ENCODE measurements around the gene TTPAL.
A peak's percentile ranks its signal among the peaks of the same experiment; 100 is the strongest.
"Not testable (repeated sequence)": the region's sequence is repeated elsewhere in the genome, so short reads cannot be mapped to it uniquely, and the experiment has no call there.

TTPAL gene

GRCh38 chr20:44468044-44468782 lies 7.5 kb upstream of the TTPAL start:
- DNase-seq (ENCODE audit: low read depth in 2 of 2), result no peak

DNA sequence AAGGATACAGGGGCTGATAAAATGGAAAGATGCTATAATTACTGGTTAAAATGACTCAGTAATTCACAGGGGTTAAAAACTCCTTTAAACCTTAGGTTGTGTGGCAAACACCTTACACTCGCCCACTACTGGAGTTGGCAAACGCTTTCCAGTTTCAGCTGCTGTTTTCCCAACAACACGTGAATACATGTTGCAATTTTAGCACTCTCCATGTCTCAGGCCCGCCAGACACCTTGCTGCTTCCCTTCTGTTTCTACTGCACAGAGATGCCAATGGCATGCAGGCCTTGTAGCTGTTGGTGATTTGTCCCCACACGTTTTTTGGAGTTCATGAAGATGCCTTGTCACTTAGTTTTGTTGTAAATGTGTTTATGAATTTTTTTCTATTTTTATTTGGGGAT lies 5.3 kb upstream of the TTPAL start:
- DNase-seq (ENCODE audit: low read depth in 2 of 2), result no peak

- DNase-seq (ENCODE audit: low read depth in 2 of 2), result no peak
Measured at GRCh38 chr20:44471481-44471882, 4.2 kb upstream of the TTPAL start.

GRCh38 chr20:44472283-44472682 lies 3.4 kb upstream of the TTPAL start:
- DNase-seq (ENCODE audit: low read depth in 2 of 2), result not testable (repeated sequence)

- no peak for DNase-seq (ENCODE audit: low read depth in 2 of 2)
Measured at GRCh38 chr20:44475372-44475693, 341 bp upstream of the TTPAL start.

- no peak for DNase-seq (ENCODE audit: low read depth in 2 of 2)
Measured at GRCh38 chr20:44477151-44477550, 1.5 kb downstream of the TTPAL start.

GRCh38 chr20:44478206-44478605 lies 2.5 kb downstream of the TTPAL start:
- DNase-seq (ENCODE audit: low read depth in 2 of 2), result no peak

GRCh38 chr20:44479643-44480042 lies 4.0 kb downstream of the TTPAL start:
- no peak for DNase-seq (ENCODE audit: low read depth in 2 of 2)

DNA sequence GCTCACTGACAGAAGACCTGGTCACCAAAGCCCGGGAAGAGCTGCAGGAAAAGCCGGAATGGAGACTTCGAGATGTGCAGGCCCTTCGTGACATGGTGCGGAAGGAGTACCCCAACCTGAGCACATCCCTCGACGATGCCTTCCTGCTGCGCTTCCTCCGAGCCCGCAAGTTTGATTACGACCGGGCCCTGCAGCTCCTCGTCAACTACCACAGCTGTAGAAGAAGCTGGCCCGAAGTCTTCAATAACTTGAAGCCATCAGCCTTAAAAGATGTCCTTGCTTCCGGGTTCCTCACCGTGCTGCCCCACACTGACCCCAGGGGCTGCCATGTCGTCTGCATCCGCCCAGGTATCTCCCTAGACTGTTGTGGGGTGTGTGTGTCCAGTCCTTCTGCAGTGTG lies 4.4 kb downstream of the TTPAL start:
- DNase-seq (ENCODE audit: low read depth in 2 of 2), result no peak

DNA sequence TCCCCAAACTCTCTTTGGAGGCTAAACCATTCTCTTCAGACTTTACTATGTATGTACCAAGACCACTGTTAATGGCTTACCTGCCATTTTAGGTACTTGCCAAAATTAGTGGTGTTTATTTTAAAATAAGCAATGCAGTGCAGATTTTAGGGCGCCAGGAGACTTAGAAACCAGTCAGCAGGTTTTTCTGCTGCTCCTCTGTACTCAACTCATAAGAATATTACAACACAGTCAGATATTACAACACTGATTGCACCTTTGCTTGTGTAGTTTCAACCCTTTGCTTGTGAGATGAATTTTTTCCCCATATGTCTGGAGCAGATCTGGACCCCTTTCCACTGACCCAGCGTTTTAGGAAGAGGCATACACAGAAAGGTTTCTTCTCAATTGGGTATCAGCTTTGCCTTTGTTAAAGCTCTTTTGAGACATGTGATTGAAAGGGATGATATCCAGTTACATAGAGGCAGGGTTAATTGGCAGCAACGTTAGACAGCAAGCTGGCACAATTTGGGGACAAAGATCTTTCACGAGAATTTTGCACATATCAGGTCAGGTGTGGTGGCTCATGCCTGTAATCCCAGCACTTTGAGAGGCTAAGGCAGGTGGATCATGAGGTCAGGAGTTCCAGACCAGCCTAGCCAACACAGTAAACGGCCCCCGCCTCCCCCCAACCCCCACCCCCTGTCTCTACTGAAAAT lies 6.2 kb downstream of the TTPAL start:
- no peak for DNase-seq (ENCODE audit: low read depth in 2 of 2)

DNA sequence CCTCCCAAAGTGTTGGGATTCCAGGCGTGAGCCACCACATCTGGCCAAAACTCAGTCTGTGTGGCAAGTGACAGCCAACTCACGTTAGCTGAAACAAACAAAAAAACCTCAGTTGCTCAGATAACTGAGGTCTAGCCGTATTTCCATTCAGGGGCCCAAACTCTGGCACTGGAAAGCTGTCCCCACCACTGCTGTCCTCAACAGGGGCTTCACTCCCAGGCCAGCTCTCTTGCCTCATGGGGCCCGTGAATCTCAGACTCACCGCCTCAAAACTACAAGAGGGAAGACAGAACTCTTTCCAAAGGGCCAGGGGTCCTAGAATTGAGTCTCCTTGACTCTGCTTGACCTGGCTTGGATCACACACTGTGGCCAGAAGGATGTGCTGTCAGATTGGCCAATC lies 7.4 kb downstream of the TTPAL start:
- DNase-seq (ENCODE audit: low read depth in 2 of 2), result no peak

GRCh38 chr20:44485078-44485829 lies 9.6 kb downstream of the TTPAL start:
- no peak for DNase-seq (ENCODE audit: low read depth in 2 of 2)

DNA sequence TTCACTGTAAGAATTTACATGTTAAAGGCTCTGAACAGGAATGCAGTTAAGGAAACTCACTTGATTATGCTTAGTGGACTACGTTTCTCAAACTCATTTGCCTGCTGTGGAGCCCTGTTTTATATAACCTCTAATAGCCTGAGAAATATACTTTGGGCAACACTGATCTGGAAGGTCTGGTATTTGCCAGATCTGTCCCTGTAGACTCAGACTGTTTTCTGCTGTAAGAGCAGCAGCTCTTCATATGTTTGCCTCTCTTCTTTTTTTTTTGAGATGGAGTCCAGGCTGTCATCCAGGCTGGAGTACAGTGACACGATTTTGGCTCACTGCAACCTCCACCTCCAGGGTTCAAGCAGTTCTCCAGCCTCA lies 10.1 kb downstream of the TTPAL start:
- DNase-seq (ENCODE audit: low read depth in 2 of 2), result no peak

- DNase-seq (ENCODE audit: low read depth in 2 of 2), result no peak
Measured at GRCh38 chr20:44488551-44488950, 12.9 kb downstream of the TTPAL start.

DNA sequence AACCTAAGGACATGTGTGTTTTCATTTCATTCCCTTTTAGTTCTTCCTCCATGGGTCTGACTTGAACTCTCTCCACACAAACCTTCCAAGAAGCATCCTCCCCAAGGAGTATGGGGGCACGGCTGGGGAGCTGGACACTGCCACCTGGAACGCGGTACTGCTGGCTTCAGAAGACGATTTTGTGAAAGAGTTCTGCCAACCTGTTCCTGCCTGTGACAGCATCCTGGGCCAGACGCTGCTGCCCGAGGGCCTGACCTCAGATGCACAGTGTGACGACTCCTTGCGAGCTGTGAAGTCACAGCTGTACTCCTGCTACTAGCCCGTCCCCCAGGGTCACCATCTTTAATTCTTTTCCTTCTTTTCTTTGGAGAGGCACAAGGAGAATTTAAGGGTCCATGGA lies 13.5 kb downstream of the TTPAL start:
- no peak for DNase-seq (ENCODE audit: low read depth in 2 of 2)

DNA sequence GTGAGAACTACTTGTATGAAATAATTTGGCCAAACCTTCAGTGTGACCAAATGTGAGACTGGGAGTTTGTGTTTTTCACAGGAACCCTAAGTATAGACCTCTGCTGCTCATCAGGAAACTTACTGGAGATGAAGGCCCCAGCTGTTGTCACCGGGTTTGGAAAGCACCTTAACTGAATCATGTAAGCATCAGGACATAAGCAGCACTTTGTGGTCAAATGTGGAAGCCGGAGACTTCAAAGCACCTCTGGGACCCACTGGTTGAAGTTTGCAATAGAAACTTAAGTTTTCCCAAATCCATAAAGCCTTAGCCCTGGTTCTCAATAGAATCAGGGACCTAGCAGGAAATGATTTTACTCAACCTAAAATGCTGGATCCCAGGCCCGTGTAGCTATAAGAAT lies 14.3 kb downstream of the TTPAL start:
- DNase-seq (ENCODE audit: low read depth in 2 of 2), result no peak

- DNase-seq (ENCODE audit: low read depth in 2 of 2), result no peak
Measured at GRCh38 chr20:44491635-44492395, 16.1 kb downstream of the TTPAL start.

- DNase-seq (ENCODE audit: low read depth in 2 of 2), result no peak
Measured at GRCh38 chr20:44494266-44494665, 18.6 kb downstream of the TTPAL start.

- no peak for DNase-seq (ENCODE audit: low read depth in 2 of 2)
Measured at GRCh38 chr20:44494681-44495080, 19.0 kb downstream of the TTPAL start.

- DNase-seq (ENCODE audit: low read depth in 2 of 2), result no peak
Measured at GRCh38 chr20:44495257-44495656, 19.6 kb downstream of the TTPAL start.

DNA sequence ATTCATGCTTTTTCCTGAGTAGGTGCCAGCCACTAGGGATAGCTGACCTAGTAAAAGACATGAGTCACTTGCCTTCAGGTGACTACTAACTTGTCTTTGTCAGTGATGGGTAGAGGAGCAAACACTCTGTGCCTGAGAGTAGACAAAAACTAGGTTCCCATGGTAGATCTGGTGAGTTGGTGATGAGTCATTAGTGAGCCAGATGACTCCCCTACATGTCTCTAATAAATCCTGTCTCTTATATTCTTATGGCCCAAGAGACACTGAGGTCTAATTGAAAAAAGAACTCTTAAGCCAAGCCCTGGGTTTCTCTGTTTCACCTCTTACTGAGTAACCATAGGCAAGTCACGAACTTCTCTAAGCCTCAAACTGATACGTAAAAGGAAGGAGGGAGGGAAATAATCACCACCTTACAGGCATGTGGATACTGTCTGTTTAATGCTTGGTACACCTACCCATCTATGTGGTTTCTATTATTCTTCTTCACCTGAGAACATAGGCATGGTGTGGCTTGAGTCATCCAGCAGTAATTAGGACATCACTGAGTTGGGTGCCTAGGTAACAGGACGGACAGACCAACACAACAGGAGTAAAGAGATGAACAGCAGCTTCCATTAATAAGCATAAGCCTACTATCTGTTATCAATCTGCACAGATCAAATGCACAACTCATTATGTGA lies 20.3 kb downstream of the TTPAL start:
- no peak for DNase-seq (ENCODE audit: low read depth in 2 of 2)

- peak in 1 of 2 experiments; percentile 32 for DNase-seq (ENCODE audit: low read depth in 2 of 2)
Measured at GRCh38 chr20:44496976-44497375, 21.3 kb downstream of the TTPAL start.

All from stimulated activated CD4-positive, alpha-beta T cell treated with anti-CD3 and anti-CD28 coated beads, Interleukin-12 subunit alpha, Interleukin-12 subunit beta, amount 100 ng/mL, for 24 hours (primary cell).